Measurements from ENCODE around the gene PPP2R3B. TPM values are rescaled to one million over a fixed set of nuclear protein-coding genes. Genes with fewer than 3 reads are reported as not detected.
A peak's percentile ranks its signal among the peaks of the same experiment; 100 is the strongest.

The PPP2R3B gene
- total RNA-seq, 1 donor, result 9.1 TPM

- H3K4me3 ChIP-seq (ENCODE audit: low read depth, low read length), result no peak overlapping the region
- TF ChIP-seq CTCF (IDR thresholded peaks at IDR 0.05; ENCODE audit: insufficient read depth, low read depth, low read length), result no peak
Measured at GRCh38 chrX:334331-334891, 52.3 kb downstream of the PPP2R3B start.

GRCh38 chrX:333611-334311 is 52.9 kb downstream of the PPP2R3B start:
- no peak for TF ChIP-seq CTCF (IDR thresholded peaks at IDR 0.05; ENCODE audit: insufficient read depth, low read depth, low read length)
- no peak overlapping the region for H3K4me3 ChIP-seq (ENCODE audit: low read depth, low read length)
- no peak for DNase-seq (ENCODE audit: low read depth)

More at GRCh38 chrX:334331-334891, 52.3 kb downstream of the PPP2R3B start:
- no peak for DNase-seq (ENCODE audit: low read depth)

- H3K4me3 ChIP-seq (ENCODE audit: low read depth, low read length), result no peak overlapping the region
- no peak for TF ChIP-seq CTCF (IDR thresholded peaks at IDR 0.05; ENCODE audit: insufficient read depth, low read depth, low read length)
- DNase-seq (ENCODE audit: low read depth), result no peak
Measured at GRCh38 chrX:332916-333610, 53.6 kb downstream of the PPP2R3B start.

- no peak for DNase-seq (ENCODE audit: low read depth)
- TF ChIP-seq CTCF (IDR thresholded peaks at IDR 0.05; ENCODE audit: insufficient read depth, low read depth, low read length), result no peak
Measured at GRCh38 chrX:332496-332860, 54.2 kb downstream of the PPP2R3B start.

GRCh38 chrX:331825-332495 is 54.7 kb downstream of the PPP2R3B start:
- no peak for DNase-seq (ENCODE audit: low read depth)
- no peak overlapping the region for H3K4me3 ChIP-seq (ENCODE audit: low read depth, low read length)
- TF ChIP-seq CTCF (IDR thresholded peaks at IDR 0.05; ENCODE audit: insufficient read depth, low read depth, low read length), result no peak

More at GRCh38 chrX:332496-332860, 54.2 kb downstream of the PPP2R3B start:
- no peak overlapping the region for H3K4me3 ChIP-seq (ENCODE audit: low read depth, low read length)

- TF ChIP-seq CTCF (IDR thresholded peaks at IDR 0.05; ENCODE audit: insufficient read depth, low read depth, low read length), result no peak
- peak; percentile 23 for DNase-seq (ENCODE audit: low read depth)
- no peak overlapping the region for H3K4me3 ChIP-seq (ENCODE audit: low read depth, low read length)
Measured at GRCh38 chrX:331151-331824, 55.4 kb downstream of the PPP2R3B start.

Data from fibroblast of villous mesenchyme (primary cell).